ENCODE measurements around the gene CCDC85B. TPM values are rescaled to one million over a fixed set of nuclear protein-coding genes. Genes with fewer than 3 reads are reported as not detected.

CCDC85B gene
- total and polyA plus RNA-seq, 2 of the 13 experiments (the other 11 are each of a cell fraction or from before 2014, with no cell fraction given) = 8.2 to 19.5 TPM

DNA sequence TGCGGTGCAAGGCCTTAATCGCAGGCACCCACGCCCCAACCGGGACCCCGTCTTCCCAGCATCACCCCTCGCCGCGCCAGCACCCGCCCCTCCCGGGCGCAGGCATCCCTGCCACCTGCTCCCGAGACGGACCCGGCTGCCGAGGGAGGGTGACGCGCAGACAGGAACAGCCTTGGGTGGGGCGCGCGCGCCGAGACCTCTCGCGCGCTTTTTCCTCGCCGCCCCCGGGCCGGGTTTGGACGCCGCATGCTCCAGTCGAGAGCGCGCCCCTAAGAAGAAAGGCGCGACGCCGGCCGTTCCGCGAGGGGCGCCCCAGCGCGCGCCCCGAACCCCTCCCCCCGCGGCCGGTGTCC is 33.0 kb upstream of the CCDC85B start (continued):
- TF ChIP-seq, protein P1, sequence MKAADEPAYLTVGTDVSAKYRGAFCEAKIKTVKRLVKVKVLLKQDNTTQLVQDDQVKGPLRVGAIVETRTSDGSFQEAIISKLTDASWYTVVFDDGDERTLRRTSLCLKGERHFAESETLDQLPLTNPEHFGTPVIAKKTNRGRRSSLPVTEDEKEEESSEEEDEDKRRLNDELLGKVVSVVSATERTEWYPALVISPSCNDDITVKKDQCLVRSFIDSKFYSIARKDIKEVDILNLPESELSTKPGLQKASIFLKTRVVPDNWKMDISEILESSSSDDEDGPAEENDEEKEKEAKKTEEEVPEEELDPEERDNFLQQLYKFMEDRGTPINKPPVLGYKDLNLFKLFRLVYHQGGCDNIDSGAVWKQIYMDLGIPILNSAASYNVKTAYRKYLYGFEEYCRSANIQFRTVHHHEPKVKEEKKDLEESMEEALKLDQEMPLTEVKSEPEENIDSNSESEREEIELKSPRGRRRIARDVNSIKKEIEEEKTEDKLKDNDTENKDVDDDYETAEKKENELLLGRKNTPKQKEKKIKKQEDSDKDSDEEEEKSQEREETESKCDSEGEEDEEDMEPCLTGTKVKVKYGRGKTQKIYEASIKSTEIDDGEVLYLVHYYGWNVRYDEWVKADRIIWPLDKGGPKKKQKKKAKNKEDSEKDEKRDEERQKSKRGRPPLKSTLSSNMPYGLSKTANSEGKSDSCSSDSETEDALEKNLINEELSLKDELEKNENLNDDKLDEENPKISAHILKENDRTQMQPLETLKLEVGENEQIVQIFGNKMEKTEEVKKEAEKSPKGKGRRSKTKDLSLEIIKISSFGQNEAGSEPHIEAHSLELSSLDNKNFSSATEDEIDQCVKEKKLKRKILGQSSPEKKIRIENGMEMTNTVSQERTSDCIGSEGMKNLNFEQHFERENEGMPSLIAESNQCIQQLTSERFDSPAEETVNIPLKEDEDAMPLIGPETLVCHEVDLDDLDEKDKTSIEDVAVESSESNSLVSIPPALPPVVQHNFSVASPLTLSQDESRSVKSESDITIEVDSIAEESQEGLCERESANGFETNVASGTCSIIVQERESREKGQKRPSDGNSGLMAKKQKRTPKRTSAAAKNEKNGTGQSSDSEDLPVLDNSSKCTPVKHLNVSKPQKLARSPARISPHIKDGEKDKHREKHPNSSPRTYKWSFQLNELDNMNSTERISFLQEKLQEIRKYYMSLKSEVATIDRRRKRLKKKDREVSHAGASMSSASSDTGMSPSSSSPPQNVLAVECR (CRISPR knock-in tag; IDR thresholded peaks at IDR 0.05; ENCODE audit: borderline replicate concordance) = no peak
- TF ChIP-seq TMF1 (CRISPR knock-in tag; IDR thresholded peaks at IDR 0.05; ENCODE audit: low read depth) (no peak), AGO2 (optimal IDR thresholded peaks at IDR 0.05; ENCODE audit: low read depth, low read length) (peak; percentile 96), REL (CRISPR knock-in tag; conservative IDR thresholded peaks at IDR 0.05) (0 out of 2 replicates have a peak, but pooled peaks have one; percentile 11), ARNT2 (CRISPR knock-in tag; IDR thresholded peaks at IDR 0.05; ENCODE audit: low read depth) (0 out of 2 replicates have a peak, but pooled peaks have one; percentile 4), ZNF816 (CRISPR knock-in tag; IDR thresholded peaks at IDR 0.05; ENCODE audit: borderline replicate concordance) (peak; percentile 46), HDAC6 (IDR thresholded peaks at IDR 0.05; ENCODE audit: low read depth, low read length) (no peak), EEA1 (CRISPR knock-in tag; IDR thresholded peaks at IDR 0.05; ENCODE audit: borderline replicate concordance) (no peak)

Data from HepG2 (cell line).